HCT116 (cell line): Measurements from ENCODE around the gene SUPT20HL2. TPM values are rescaled to one million over a fixed set of nuclear protein-coding genes. Genes with fewer than 3 reads are reported as not detected.

Experiments used
- ATAC-seq: fragments of 200-7000 bp; cut with Tn5 transposase; 2 replicates; pipeline ENCODE4 v1.9.1; 2020; ENCODE audit warnings: mild to moderate bottlenecking, moderate library complexity
- BruUV-seq: library from RNA; stranded (reverse); fragments of 400-500 nt; replicated peaks from 2 replicates; lab custom pipeline; 2021; lab: Mats Ljungman, UMichigan
- CTCF ChIA-PET: fragments of 300-600 bp; sonication (Branson Sonifier 250); formaldehyde crosslinking; loops from one replicate; lab custom pipeline; 2021; ENCODE audit warnings: antibody characterized with exemption; lab: Charles Lee
- POLR2A ChIA-PET: fragments of 300-600, 350-600 bp; sonication (Branson Sonifier 250); formaldehyde crosslinking; loops from one replicate; lab custom pipeline; 2021; ENCODE audit warnings: antibody characterized with exemption; lab: Charles Lee
- RAD21 ChIA-PET, 2 experiments: fragments of 300-600 bp; sonication (Branson Sonifier 250); formaldehyde crosslinking; loops; one replicate each; lab custom pipeline; 2023; ENCODE audit warnings: low total read pairs in 2 of 2; ENCODE audit not compliant: uncharacterized antibody in 2 of 2, unreplicated experiment in 2 of 2, low non-redundant PET in 1 of 2; lab: Charles Lee
- DNase-seq: peaks from one replicate; pipeline ENCODE4 v3.0.0-alpha.2; 2010; ENCODE audit warnings: low read depth, low spot score
- H2AFZ ChIP-seq: fragments of 200-600 bp; shearing (Covaris generic), sonication (generic); 2 replicates; pipeline ENCODE4 v1.6.1; 2017; ENCODE audit warnings: low read depth, mixed run types, mixed read lengths, antibody characterized with exemption, low read length; ENCODE audit not compliant: poor library complexity, severe bottlenecking
- H3K27ac ChIP-seq: 2 replicates; pipeline ENCODE4 v1.5.1; 2012; ENCODE audit warnings: low read depth, low read length
- H3K27me3 ChIP-seq: fragments of 200-600 bp; sonication (generic); 2 replicates; pipeline ENCODE4 v1.6.1; 2016; ENCODE audit warnings: mixed run types, low read length, mixed read lengths; ENCODE audit not compliant: insufficient read depth
- H3K36me3 ChIP-seq, 2 experiments: fragments of 200-500 bp in 1 of 2; fragments of 200-600 bp in 1 of 2; sonication (Bioruptor generic) in 1 of 2; sonication (generic) in 1 of 2; 2 replicates each; pipeline versions ENCODE4 v1.5.1 to v1.6.1; 2014 to 2016; ENCODE audit warnings: low read length in 2 of 2, inconsistent platforms in 1 of 2, mixed read lengths in 1 of 2, mixed run types in 1 of 2; ENCODE audit not compliant: insufficient read depth in 2 of 2, control insufficient read depth in 1 of 2
- H3K4me1 ChIP-seq, 2 experiments: fragments of 200-600 bp in 1 of 2; sonication (generic) in 1 of 2; 2 replicates each; pipeline versions ENCODE4 v1.5.1 to v1.6.1; 2012 to 2017; ENCODE audit warnings: low read length in 2 of 2, inconsistent platforms in 1 of 2, mild to moderate bottlenecking in 1 of 2, mixed read lengths in 1 of 2, mixed run types in 1 of 2, moderate library complexity in 1 of 2; ENCODE audit not compliant: insufficient read depth in 2 of 2, control insufficient read depth in 1 of 2
- H3K4me2 ChIP-seq: fragments of 200-600 bp; sonication (generic); 2 replicates; pipeline ENCODE4 v1.6.1; 2017; ENCODE audit warnings: mixed run types, low read length, mixed read lengths
- H3K4me3 ChIP-seq, 2 experiments: fragments of 200-600 bp in 1 of 2; sonication (generic) in 1 of 2; replicated peaks in 1 of 2; 2 replicates each; pipeline ENCODE4 v1.5.1; 2011 to 2016; ENCODE audit warnings: low read length in 2 of 2, control low read depth in 1 of 2, low read depth in 1 of 2, mild to moderate bottlenecking in 1 of 2, mixed read lengths in 1 of 2, mixed run types in 1 of 2
- H3K79me2 ChIP-seq: fragments of 200-600 bp; sonication (generic); 2 replicates; pipeline ENCODE4 v1.6.1; 2017; ENCODE audit warnings: mild to moderate bottlenecking, mixed run types, low read length, moderate library complexity, mixed read lengths; ENCODE audit not compliant: insufficient read depth
- H3K9ac ChIP-seq: fragments of 200-600 bp; sonication (generic); 2 replicates; pipeline ENCODE4 v1.6.1; 2016; ENCODE audit warnings: low read length, mixed read lengths
- H3K9me2 ChIP-seq: fragments of 200-600 bp; sonication (generic), shearing (Covaris generic); 2 replicates; pipeline ENCODE4 v1.6.1; 2017; ENCODE audit warnings: mixed run types, mild to moderate bottlenecking, moderate library complexity; ENCODE audit not compliant: insufficient read depth
- H3K9me3 ChIP-seq, 2 experiments: fragments of 200-500 bp in 1 of 2; fragments of 200-600 bp in 1 of 2; sonication (Bioruptor generic) in 1 of 2; sonication (generic) in 1 of 2; 2 replicates each; pipeline ENCODE4 v1.6.1; 2014 to 2017; ENCODE audit warnings: low read length in 2 of 2, mixed read lengths in 2 of 2, inconsistent platforms in 1 of 2, low read depth in 1 of 2, mild to moderate bottlenecking in 1 of 2, mixed run types in 1 of 2, moderate library complexity in 1 of 2; ENCODE audit not compliant: control insufficient read depth in 1 of 2, insufficient read depth in 1 of 2
- H4K20me1 ChIP-seq: fragments of 200-600 bp; sonication (generic), shearing (Covaris generic); 2 replicates; pipeline ENCODE4 v1.6.1; 2017; ENCODE audit warnings: mixed run types, mild to moderate bottlenecking, moderate library complexity; ENCODE audit not compliant: insufficient read depth
- ELF1 ChIP-seq: IDR thresholded peaks from 2 replicates; pipeline ENCODE4 v1.6.1; 2012; ENCODE audit warnings: low read depth, borderline replicate concordance
- EZH2phosphoT487 ChIP-seq: fragments of 200-600 bp; IDR thresholded peaks from 2 replicates; pipeline ENCODE4 v1.6.1; 2018; ENCODE audit warnings: antibody characterized with exemption, borderline replicate concordance
- POLR2AphosphoS5 ChIP-seq: IDR thresholded peaks from 2 replicates; pipeline ENCODE4 v1.6.1; 2011; ENCODE audit warnings: mild to moderate bottlenecking, low read depth, low read length, moderate library complexity
- RAD21 ChIP-seq: IDR thresholded peaks from 2 replicates; pipeline ENCODE4 v1.6.1; 2012; ENCODE audit warnings: low read depth, mild to moderate bottlenecking
- SIN3A ChIP-seq: IDR thresholded peaks from 2 replicates; pipeline ENCODE4 v1.6.1; 2012; ENCODE audit warnings: low read depth
- SRF ChIP-seq: IDR thresholded peaks from 2 replicates; pipeline ENCODE4 v1.6.1; 2012; ENCODE audit warnings: low read depth
- TCF7L2 ChIP-seq: IDR thresholded peaks from 2 replicates; pipeline ENCODE4 v1.7.0; 2011; ENCODE audit warnings: borderline replicate concordance, inconsistent platforms; ENCODE audit not compliant: insufficient read depth, insufficient read length; ENCODE audit errors: extremely low read depth
- ZNF274 ChIP-seq: fragments of 200-500 bp; sonication (Bioruptor generic); IDR thresholded peaks from 2 replicates; pipeline ENCODE4 v1.6.1; 2014; ENCODE audit warnings: mild to moderate bottlenecking, low read depth, low read length, inconsistent platforms
- intact Hi-C: fragments of 100-400 bp; cut with micrococcal nuclease; formaldehyde crosslinking; loops from 2 replicates; pipeline ENCODE4 v1.10.0; 2022
- total RNA-seq: library from RNA; stranded (reverse); gene quantifications from one replicate; pipeline ENCODE4 v1.2.1, GENCODE V29; 2021; ENCODE audit not compliant: unreplicated experiment
- TF ChIP-seq, protein P1 (sequence below): IDR thresholded peaks from 2 replicates; pipeline ENCODE4 v1.6.1; 2012
- TF ChIP-seq, protein P2 (sequence below): IDR thresholded peaks from 2 replicates; pipeline ENCODE4 v1.6.1; 2012; ENCODE audit warnings: low read depth

Gene SUPT20HL2
- total RNA-seq, 1 experiment from 2014 or later, result not detected

DNA sequence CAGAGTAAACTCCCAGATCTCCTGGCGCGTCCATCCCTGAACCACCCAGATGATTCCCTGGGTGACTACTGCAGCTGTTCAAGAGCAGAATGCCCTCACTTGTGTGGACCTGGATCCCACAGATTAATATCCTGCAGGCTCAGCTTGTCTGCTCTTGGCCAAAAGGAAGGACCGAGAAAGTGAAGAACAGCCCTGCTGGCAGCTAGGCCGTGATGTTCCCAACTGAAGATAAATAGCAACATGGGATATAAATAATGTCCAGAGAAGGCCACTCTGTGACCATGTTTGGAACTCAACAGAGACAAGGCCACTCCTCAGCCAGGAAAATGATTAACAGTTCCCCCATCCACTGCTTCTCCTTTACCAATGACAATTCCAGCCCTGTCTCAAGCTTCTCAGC lies 21.5 kb downstream of the SUPT20HL2 start:
- ChIA-PET CTCF (no interaction called here), POLR2A (no interaction called here)
- DNase-seq, result no peak

More for the DNA sequence above, 21.5 kb downstream of the SUPT20HL2 start:
- Histone ChIP-seq H3K4me3 (no peak overlapping the region), H2AFZ (no peak overlapping the region), H3K9ac (no peak overlapping the region), H3K9me2 (no peaks in the 10 kb centered on the region), H3K4me2 (no peak overlapping the region), H3K27ac (no peak overlapping the region), H3K4me1 (no peaks in the 10 kb centered on the region), H4K20me1 (no peaks in the 10 kb centered on the region), H3K36me3 (no peaks in the 10 kb centered on the region), H3K9me3 (no peaks in the 10 kb centered on the region), H3K79me2 (no peaks in the 10 kb centered on the region), H3K27me3 (no peaks in the 10 kb centered on the region)
- TF ChIP-seq ZNF274 (no peak), ELF1 (no peak), SIN3A (no peak), POLR2AphosphoS5 (no peak), EZH2phosphoT487 (no peak), TCF7L2 (no peak), SRF (no peak), RAD21 (no peak)
- TF ChIP-seq, protein P1, sequence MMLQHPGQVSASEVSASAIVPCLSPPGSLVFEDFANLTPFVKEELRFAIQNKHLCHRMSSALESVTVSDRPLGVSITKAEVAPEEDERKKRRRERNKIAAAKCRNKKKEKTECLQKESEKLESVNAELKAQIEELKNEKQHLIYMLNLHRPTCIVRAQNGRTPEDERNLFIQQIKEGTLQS, result no peak
- TF ChIP-seq, protein P2, sequence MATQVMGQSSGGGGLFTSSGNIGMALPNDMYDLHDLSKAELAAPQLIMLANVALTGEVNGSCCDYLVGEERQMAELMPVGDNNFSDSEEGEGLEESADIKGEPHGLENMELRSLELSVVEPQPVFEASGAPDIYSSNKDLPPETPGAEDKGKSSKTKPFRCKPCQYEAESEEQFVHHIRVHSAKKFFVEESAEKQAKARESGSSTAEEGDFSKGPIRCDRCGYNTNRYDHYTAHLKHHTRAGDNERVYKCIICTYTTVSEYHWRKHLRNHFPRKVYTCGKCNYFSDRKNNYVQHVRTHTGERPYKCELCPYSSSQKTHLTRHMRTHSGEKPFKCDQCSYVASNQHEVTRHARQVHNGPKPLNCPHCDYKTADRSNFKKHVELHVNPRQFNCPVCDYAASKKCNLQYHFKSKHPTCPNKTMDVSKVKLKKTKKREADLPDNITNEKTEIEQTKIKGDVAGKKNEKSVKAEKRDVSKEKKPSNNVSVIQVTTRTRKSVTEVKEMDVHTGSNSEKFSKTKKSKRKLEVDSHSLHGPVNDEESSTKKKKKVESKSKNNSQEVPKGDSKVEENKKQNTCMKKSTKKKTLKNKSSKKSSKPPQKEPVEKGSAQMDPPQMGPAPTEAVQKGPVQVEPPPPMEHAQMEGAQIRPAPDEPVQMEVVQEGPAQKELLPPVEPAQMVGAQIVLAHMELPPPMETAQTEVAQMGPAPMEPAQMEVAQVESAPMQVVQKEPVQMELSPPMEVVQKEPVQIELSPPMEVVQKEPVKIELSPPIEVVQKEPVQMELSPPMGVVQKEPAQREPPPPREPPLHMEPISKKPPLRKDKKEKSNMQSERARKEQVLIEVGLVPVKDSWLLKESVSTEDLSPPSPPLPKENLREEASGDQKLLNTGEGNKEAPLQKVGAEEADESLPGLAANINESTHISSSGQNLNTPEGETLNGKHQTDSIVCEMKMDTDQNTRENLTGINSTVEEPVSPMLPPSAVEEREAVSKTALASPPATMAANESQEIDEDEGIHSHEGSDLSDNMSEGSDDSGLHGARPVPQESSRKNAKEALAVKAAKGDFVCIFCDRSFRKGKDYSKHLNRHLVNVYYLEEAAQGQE, result no peak
- BruUV-seq, result no TSS peak
- no peak for ATAC-seq
- RAD21 ChIA-PET, result no interaction called here
- intact Hi-C loops, result no loop called here
